ENCODE measurements around the gene SPSB1. TPM values are rescaled to one million over a fixed set of nuclear protein-coding genes. Genes with fewer than 3 reads are reported as not detected.

The SPSB1 gene
- total and polyA plus RNA-seq, 10 of the 15 experiments (the other 5 are each of a cell fraction or from before 2014, with no cell fraction given): 0.02 to 2.0 (median 0.90) TPM; not detected in 1

GRCh38 chr1:9319208-9319788 is 26.6 kb downstream of the SPSB1 start:
- no peaks in the 10 kb centered on the region for H3K79me2 ChIP-seq (ENCODE audit: control insufficient read depth, insufficient read depth, low read length)
- RAD21 ChIA-PET (ENCODE audit: unreplicated experiment): no interaction called here
- SMC1A ChIA-PET (ENCODE audit: uncharacterized antibody, unreplicated experiment): interaction anchor here (1.1 kb wide), 1 partner anchor 30 kb away, joined by 3 read pairs; no protein-coding TSS in a partner anchor
- peaks cover 17% of the 10 kb centered on the region for H3K4me1 ChIP-seq (ENCODE audit: control insufficient read depth, insufficient read depth, low read length)
- BruUV-seq (replicated peaks): no TSS peak
- no peak overlapping the region for H3K9ac ChIP-seq (ENCODE audit: control insufficient read depth, insufficient read depth, low read length)
- no peak for ATAC-seq
- H2AFZ ChIP-seq (ENCODE audit: control insufficient read depth, low read depth, low read length): no peak overlapping the region
- CTCF ChIA-PET: no interaction called here
- H3K4me3 ChIP-seq: no peak overlapping the region
- 73% methylated on average over 20 of the region's 20 CpGs for WGBS (ENCODE audit: insufficient coverage, insufficient replicate concordance, low lambda C conversion rate, missing lambda C conversion rate)
- no peaks in the 10 kb centered on the region for H3K36me3 ChIP-seq (ENCODE audit: control insufficient read depth in 2 of 2, insufficient read depth in 2 of 2, low read length in 1 of 2)
- FAIRE-seq: no peak
- no peaks in the 10 kb centered on the region for H4K20me1 ChIP-seq (ENCODE audit: control insufficient read depth, insufficient read depth)
- POLR2A ChIA-PET: no interaction called here
- H3K4me2 ChIP-seq (ENCODE audit: control insufficient read depth, insufficient read depth): no peak overlapping the region
- intact Hi-C loops (cut with micrococcal nuclease; ENCODE audit: unreplicated experiment) (no loop called here), in situ Hi-C loops (cut with MboI) (no loop called here)
- TF ChIP-seq GABPA (IDR thresholded peaks at IDR 0.05; ENCODE audit: low read depth) (no peak), ZNF592 (IDR thresholded peaks at IDR 0.05) (no peak)
- H3K27ac ChIP-seq (ENCODE audit: control insufficient read depth, insufficient read depth): no peak overlapping the region
- peaks cover 0 to 2% of the 10 kb centered on the region in 2 experiments; a peak in 1 of 4 replicates for H3K27me3 ChIP-seq (replicated peaks in 1 of 2; ENCODE audit: control insufficient read depth in 2 of 2, insufficient read depth in 2 of 2, low read length in 1 of 2)
- no peak for DNase-seq (ENCODE audit: low read depth, low spot score)
- H3K9me3 ChIP-seq (replicated peaks; ENCODE audit: control insufficient read depth, insufficient read depth, low read length): no peaks in the 10 kb centered on the region

All from GM12878 (cell line).